H9 (cell line): Measurements from ENCODE around the gene ZNF263. TPM values are rescaled to one million over a fixed set of nuclear protein-coding genes. Genes with fewer than 3 reads are reported as not detected.

Experiments
- DNase-seq: peaks from one replicate; pipeline ENCODE4 v3.0.0-alpha.2; 2017
- H2AFZ ChIP-seq: one replicate; pipeline ENCODE4 v1.6.1; 2013; ENCODE audit warnings: mild to moderate bottlenecking, low read length, control low read depth, moderate library complexity
- H2AK5ac ChIP-seq: 2 replicates; pipeline ENCODE4 v1.6.1; 2013; ENCODE audit warnings: low read length, control low read depth, mixed read lengths; ENCODE audit not compliant: insufficient read length
- H2BK120ac ChIP-seq: one replicate; pipeline ENCODE4 v1.6.1; 2013; ENCODE audit warnings: low read depth, mild to moderate bottlenecking, low read length, control low read depth, inconsistent platforms; ENCODE audit not compliant: poor library complexity, severe bottlenecking
- H2BK12ac ChIP-seq: 2 replicates; pipeline ENCODE4 v1.6.1; 2013; ENCODE audit warnings: low read length, control low read depth, mixed read lengths, low read depth; ENCODE audit not compliant: insufficient read length
- H2BK15ac ChIP-seq: 2 replicates; pipeline ENCODE4 v1.6.1; 2013; ENCODE audit warnings: low read depth, low read length, control low read depth
- H2BK20ac ChIP-seq: one replicate; pipeline ENCODE4 v1.6.1; 2013; ENCODE audit warnings: low read depth, mild to moderate bottlenecking, low read length, control low read depth, inconsistent platforms; ENCODE audit not compliant: poor library complexity, severe bottlenecking
- H2BK5ac ChIP-seq: 2 replicates; pipeline ENCODE4 v1.6.1; 2013; ENCODE audit warnings: low read length, control low read depth, mixed read lengths; ENCODE audit not compliant: insufficient read length
- H3K14ac ChIP-seq: 2 replicates; pipeline ENCODE4 v1.6.1; 2013; ENCODE audit warnings: low read length, control low read depth; ENCODE audit not compliant: insufficient read depth
- H3K18ac ChIP-seq: 2 replicates; pipeline ENCODE4 v1.6.1; 2013; ENCODE audit warnings: low read depth, mild to moderate bottlenecking, mixed read lengths, low read length, control low read depth; ENCODE audit not compliant: insufficient read length
- H3K23ac ChIP-seq: 2 replicates; pipeline ENCODE4 v1.6.1; 2013; ENCODE audit warnings: low read length, control low read depth, mixed read lengths, low read depth; ENCODE audit not compliant: insufficient read length
- H3K23me2 ChIP-seq: 2 replicates; pipeline ENCODE4 v1.6.1; 2013; ENCODE audit warnings: low read depth, mild to moderate bottlenecking, mixed read lengths, low read length, control low read depth; ENCODE audit not compliant: insufficient read length, poor library complexity, severe bottlenecking
- H3K27ac ChIP-seq: 2 replicates; pipeline ENCODE4 v1.5.1; 2013; ENCODE audit warnings: low read length, control low read depth, mixed read lengths, low read depth; ENCODE audit not compliant: insufficient read length
- H3K27me3 ChIP-seq: 2 replicates; pipeline ENCODE4 v1.6.1; 2013; ENCODE audit warnings: low read length, control low read depth, inconsistent platforms; ENCODE audit not compliant: insufficient read depth
- H3K4ac ChIP-seq: 2 replicates; pipeline ENCODE4 v1.6.1; 2013; ENCODE audit warnings: low read depth, mild to moderate bottlenecking, control low read depth, inconsistent platforms, low read length, moderate library complexity
- H3K4me1 ChIP-seq: 2 replicates; pipeline ENCODE4 v1.6.1; 2013; ENCODE audit warnings: low read length, control low read depth, inconsistent platforms; ENCODE audit not compliant: insufficient read depth
- H3K4me2 ChIP-seq: 2 replicates; pipeline ENCODE4 v1.6.1; 2013; ENCODE audit warnings: low read length, control low read depth, mixed read lengths; ENCODE audit not compliant: insufficient read length, insufficient read depth
- H3K56ac ChIP-seq: 2 replicates; pipeline ENCODE4 v1.6.1; 2013; ENCODE audit warnings: low read depth, mild to moderate bottlenecking, mixed read lengths, low read length, control low read depth; ENCODE audit not compliant: insufficient read length
- H3K79me1 ChIP-seq: 2 replicates; pipeline ENCODE4 v1.6.1; 2013; ENCODE audit warnings: low read depth, mild to moderate bottlenecking, moderate library complexity, low read length, control low read depth, inconsistent platforms; ENCODE audit not compliant: insufficient read depth, poor library complexity, severe bottlenecking
- H3K79me2 ChIP-seq: 2 replicates; pipeline ENCODE4 v1.6.1; 2013; ENCODE audit warnings: low read length, control low read depth, inconsistent platforms; ENCODE audit not compliant: insufficient read depth
- H3K9ac ChIP-seq: 2 replicates; pipeline ENCODE4 v1.6.1; 2013; ENCODE audit warnings: low read length, control low read depth, mixed read lengths; ENCODE audit not compliant: insufficient read length; ENCODE audit errors: extremely low read depth
- H3K9me3 ChIP-seq: one replicate; pipeline ENCODE4 v1.6.1; 2013; ENCODE audit warnings: low read depth, low read length, inconsistent platforms; ENCODE audit not compliant: control insufficient read depth
- H3T11ph ChIP-seq: one replicate; pipeline ENCODE4 v1.6.1; 2013; ENCODE audit warnings: mild to moderate bottlenecking, low read length, control low read depth, inconsistent platforms
- H4K20me1 ChIP-seq: one replicate; pipeline ENCODE4 v1.6.1; 2013; ENCODE audit not compliant: control insufficient read depth, insufficient read length, insufficient read depth
- H4K5ac ChIP-seq: 2 replicates; pipeline ENCODE4 v1.6.1; 2013; ENCODE audit warnings: low read depth, mild to moderate bottlenecking, mixed read lengths, low read length, control low read depth; ENCODE audit not compliant: insufficient read length
- H4K8ac ChIP-seq: replicated peaks from 2 replicates; pipeline ENCODE4 v1.6.1; 2013; ENCODE audit warnings: low read length, control low read depth, mixed read lengths, low read depth; ENCODE audit not compliant: insufficient read length
- H4K91ac ChIP-seq: 2 replicates; pipeline ENCODE4 v1.6.1; 2013; ENCODE audit warnings: low read depth, mild to moderate bottlenecking, moderate library complexity, mixed read lengths, low read length, control low read depth; ENCODE audit not compliant: insufficient read length
- H3K27ac Mint-ChIP-seq, 3 experiments: 2 replicates in 2 of 3; 3 replicates in 1 of 3; pipeline ENCODE4 v1.8.0; 2020 to 2021; ENCODE audit warnings: mixed read lengths in 3 of 3, mild to moderate bottlenecking in 1 of 3, moderate library complexity in 1 of 3
- H3K27me3 Mint-ChIP-seq: 2 replicates; pipeline ENCODE4 v1.8.0; 2021; ENCODE audit warnings: low read depth, mild to moderate bottlenecking, moderate library complexity, mixed read lengths
- H3K36me3 Mint-ChIP-seq, 3 experiments: 2 replicates in 2 of 3; 3 replicates in 1 of 3; pipeline ENCODE4 v1.8.0; 2020 to 2021; ENCODE audit warnings: low read depth in 3 of 3, mixed read lengths in 3 of 3; ENCODE audit not compliant: insufficient read depth in 1 of 3
- H3K4me1 Mint-ChIP-seq, 2 experiments: 2 replicates each; pipeline ENCODE4 v1.8.0; 2020; ENCODE audit warnings: mixed read lengths in 2 of 2
- H3K4me3 Mint-ChIP-seq, 2 experiments: 2 replicates in 1 of 2; 3 replicates in 1 of 2; pipeline ENCODE4 v1.8.0; 2020 to 2021; ENCODE audit warnings: mild to moderate bottlenecking in 2 of 2, mixed read lengths in 2 of 2, moderate library complexity in 1 of 2
- H3K9me3 Mint-ChIP-seq, 2 experiments: 2 replicates in 1 of 2; 3 replicates in 1 of 2; pipeline ENCODE4 v1.8.0; 2020; ENCODE audit warnings: mild to moderate bottlenecking in 2 of 2, mixed read lengths in 2 of 2, moderate library complexity in 1 of 2
- total RNA-seq: library from RNA; stranded (reverse); gene quantifications from 2 replicates; pipeline ENCODE4 v1.2.1, GENCODE V29; 2021
- TF ChIP-seq, protein P1 (sequence below): fragments of 200-600 bp; sonication (generic); conservative IDR thresholded peaks from 3 replicates; pipeline ENCODE4 v1.8.0; 2021; ENCODE audit warnings: antibody characterized with exemption, mild to moderate bottlenecking

The ZNF263 gene
- total RNA-seq, 1 experiment from 2014 or later = 35.7 TPM

DNA sequence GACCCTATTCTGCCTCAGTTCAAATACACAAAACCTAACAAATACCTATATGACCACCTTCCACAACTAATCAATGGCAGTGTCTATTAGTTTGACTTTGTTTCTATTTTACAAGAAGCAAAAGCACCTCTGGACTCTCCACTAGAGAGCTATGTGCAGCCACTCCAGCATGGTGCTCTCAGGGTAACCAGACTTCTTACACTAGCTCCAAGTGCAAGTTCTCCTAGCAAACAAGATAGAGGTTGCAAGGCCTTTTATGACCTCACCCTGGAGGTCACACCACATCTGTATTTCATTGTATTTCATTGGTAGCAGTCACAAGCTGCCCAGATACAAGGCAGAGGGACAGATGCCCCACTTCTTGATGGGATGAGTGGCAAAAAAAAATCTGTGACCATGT is 8.3 kb upstream of the ZNF263 start:
- H3K9me3 ChIP-seq = no peaks in the 10 kb centered on the region
- no peaks in the 10 kb centered on the region for H3K4me1 Mint-ChIP-seq
- no peak overlapping the region for H3K56ac ChIP-seq
- no peak for DNase-seq
- no peak overlapping the region for H2AFZ ChIP-seq
- peaks cover 27% of the 10 kb centered on the region for H3K27me3 Mint-ChIP-seq
- no peaks in the 10 kb centered on the region for H4K20me1 ChIP-seq
- H3K27ac ChIP-seq = no peak overlapping the region
- no peak overlapping the region for H2AK5ac ChIP-seq
- no peaks in the 10 kb centered on the region for H3K79me1 ChIP-seq
- H3T11ph ChIP-seq = no peak overlapping the region
- H3K23me2 ChIP-seq = no peaks in the 10 kb centered on the region
- H2BK120ac ChIP-seq = no peak overlapping the region
- no peak overlapping the region for H4K8ac ChIP-seq
- H3K9me3 Mint-ChIP-seq = peaks cover 13 to 27% of the 10 kb centered on the region in 2 experiments
- no peaks in the 10 kb centered on the region for H3K36me3 Mint-ChIP-seq
- H3K9ac ChIP-seq = no peak overlapping the region
- H2BK12ac ChIP-seq = no peak overlapping the region
- no peak overlapping the region for H3K4me2 ChIP-seq
- H2BK5ac ChIP-seq = no peak overlapping the region
- no peak overlapping the region for H3K4me3 Mint-ChIP-seq
- H3K14ac ChIP-seq = no peak overlapping the region
- no peak overlapping the region for H2BK15ac ChIP-seq
- no peak overlapping the region for H3K18ac ChIP-seq
- TF ChIP-seq, protein P1, sequence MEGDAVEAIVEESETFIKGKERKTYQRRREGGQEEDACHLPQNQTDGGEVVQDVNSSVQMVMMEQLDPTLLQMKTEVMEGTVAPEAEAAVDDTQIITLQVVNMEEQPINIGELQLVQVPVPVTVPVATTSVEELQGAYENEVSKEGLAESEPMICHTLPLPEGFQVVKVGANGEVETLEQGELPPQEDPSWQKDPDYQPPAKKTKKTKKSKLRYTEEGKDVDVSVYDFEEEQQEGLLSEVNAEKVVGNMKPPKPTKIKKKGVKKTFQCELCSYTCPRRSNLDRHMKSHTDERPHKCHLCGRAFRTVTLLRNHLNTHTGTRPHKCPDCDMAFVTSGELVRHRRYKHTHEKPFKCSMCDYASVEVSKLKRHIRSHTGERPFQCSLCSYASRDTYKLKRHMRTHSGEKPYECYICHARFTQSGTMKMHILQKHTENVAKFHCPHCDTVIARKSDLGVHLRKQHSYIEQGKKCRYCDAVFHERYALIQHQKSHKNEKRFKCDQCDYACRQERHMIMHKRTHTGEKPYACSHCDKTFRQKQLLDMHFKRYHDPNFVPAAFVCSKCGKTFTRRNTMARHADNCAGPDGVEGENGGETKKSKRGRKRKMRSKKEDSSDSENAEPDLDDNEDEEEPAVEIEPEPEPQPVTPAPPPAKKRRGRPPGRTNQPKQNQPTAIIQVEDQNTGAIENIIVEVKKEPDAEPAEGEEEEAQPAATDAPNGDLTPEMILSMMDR = no peak
- no peak overlapping the region for H4K91ac ChIP-seq
- H2BK20ac ChIP-seq = no peak overlapping the region
- no peaks in the 10 kb centered on the region for H3K79me2 ChIP-seq
- H3K4me1 ChIP-seq = no peaks in the 10 kb centered on the region
- H4K5ac ChIP-seq = no peak overlapping the region
- H3K23ac ChIP-seq = no peak overlapping the region
- no peaks in the 10 kb centered on the region for H3K27me3 ChIP-seq
- H3K27ac Mint-ChIP-seq = no peak overlapping the region
- no peak overlapping the region for H3K4ac ChIP-seq
